GM21526 (cell line): ENCODE measurements around the gene NTF4.
"Not testable (repeated sequence)": the region's sequence is repeated elsewhere in the genome, so short reads cannot be mapped to it uniquely, and the experiment has no call there.

ENCODE experiments used
- ATAC-seq: cut with Tn5 transposase; IDR thresholded peaks from one replicate; pipeline ENCODE4 v1.9.1; 2021; ENCODE audit warnings: moderate library complexity; ENCODE audit not compliant: unreplicated experiment, low FRiP score

Gene NTF4

GRCh38 chr19:49058562-49058961 is 6.1 kb downstream of the NTF4 start:
- ATAC-seq = no peak

DNA sequence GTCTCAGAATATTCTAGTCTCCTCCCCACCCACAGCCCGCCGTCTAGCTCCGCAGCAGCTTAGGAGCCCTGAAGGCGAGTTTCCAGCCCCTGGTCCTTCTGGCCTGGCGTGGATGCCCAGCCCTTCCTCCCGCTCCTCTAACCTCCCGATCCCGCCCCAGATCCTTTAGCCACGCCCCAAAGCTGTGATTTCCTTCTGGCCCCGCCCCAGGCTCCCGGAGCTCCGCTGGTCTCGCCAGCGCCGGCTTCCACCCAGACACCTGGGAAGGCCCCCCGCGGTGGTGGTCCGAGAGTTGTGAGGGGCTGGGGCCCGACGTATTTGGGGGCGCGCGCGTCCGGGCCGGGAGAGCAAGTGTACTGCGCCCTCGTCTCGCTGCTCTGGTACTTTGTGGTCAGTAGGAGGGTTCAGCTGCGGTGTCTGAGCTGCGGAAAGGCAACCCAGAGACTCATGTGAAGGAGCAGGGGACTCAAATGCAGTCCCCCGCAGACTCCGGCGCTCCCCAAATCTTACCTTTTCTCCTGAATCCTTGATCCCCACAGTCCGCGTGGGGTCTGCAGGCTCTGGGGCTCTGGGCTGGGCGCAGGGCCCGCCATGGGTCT is 6.9 kb downstream of the NTF4 start, which contains the start of gene CGB7:
CGB7 (minus strand) TSS at position 114 of the 599 bp plus-strand sequence. CDS start 2,374 bp downstream, outside the sequence.
- ATAC-seq = no peak

- ATAC-seq = not testable (repeated sequence)
Observed at GRCh38 chr19:49056902-49057596, 7.6 kb downstream of the NTF4 start.

GRCh38 chr19:49056101-49056901 is 8.3 kb downstream of the NTF4 start:
- ATAC-seq = no peak

DNA sequence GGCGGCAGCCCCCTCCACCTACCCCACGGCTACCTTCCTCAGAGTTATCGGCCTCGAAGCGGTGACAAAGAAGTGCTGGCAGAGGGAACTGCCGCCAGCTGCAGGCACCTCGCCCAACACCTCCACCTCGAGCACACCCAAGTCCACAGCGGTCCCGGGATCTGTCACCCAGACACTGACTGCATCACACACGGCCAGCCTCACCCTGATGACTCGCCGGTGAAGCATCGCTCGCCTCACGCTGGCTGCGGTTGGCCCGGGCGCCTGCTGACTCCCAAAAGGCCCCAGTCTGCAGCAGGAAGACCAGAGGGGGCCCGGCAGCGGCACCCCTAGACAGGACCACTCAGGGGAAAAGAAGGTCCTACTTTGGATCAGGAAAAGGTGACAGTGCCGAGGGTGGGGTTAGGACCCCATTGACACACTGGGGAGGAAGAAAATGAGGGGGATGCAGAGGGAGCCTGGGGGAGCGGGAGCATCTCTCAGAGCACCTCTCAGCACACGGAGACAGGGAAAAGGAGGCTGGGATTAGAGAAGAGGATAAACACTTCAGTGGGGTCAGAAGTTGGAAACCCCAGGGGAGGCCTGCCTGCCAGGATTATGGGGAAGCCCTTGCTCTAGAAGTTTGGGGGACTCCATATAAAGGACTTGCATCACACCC is 14.1 kb downstream of the NTF4 start:
- not testable (repeated sequence) for ATAC-seq

DNA sequence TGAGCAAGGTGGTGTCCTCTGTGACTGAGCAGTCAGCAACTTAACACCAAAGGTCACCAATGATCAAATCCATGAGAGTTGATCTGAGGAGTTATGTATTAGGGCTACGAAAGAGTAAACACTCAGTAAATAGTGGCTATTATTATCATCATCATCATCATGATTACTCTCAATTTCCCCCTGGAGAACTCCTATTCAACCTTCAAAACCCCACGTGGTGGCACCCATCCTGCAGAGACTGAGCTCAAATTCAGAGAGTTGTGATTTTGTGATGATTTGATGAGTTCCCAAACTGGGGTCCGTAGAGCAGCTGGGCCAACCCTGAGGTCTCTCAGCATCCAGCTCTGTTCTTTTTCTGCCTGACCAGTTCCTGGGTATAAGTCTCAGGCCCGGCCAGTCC is 14.8 kb downstream of the NTF4 start:
- not testable (repeated sequence) for ATAC-seq

- ATAC-seq = not testable (repeated sequence)
Observed at GRCh38 chr19:49049011-49049410, 15.6 kb downstream of the NTF4 start, which contains the start of gene CGB8. TSS of gene CGB8 (minus strand) at chr19:49049111. CDS start at chr19:49048739, 372 bp downstream.

DNA sequence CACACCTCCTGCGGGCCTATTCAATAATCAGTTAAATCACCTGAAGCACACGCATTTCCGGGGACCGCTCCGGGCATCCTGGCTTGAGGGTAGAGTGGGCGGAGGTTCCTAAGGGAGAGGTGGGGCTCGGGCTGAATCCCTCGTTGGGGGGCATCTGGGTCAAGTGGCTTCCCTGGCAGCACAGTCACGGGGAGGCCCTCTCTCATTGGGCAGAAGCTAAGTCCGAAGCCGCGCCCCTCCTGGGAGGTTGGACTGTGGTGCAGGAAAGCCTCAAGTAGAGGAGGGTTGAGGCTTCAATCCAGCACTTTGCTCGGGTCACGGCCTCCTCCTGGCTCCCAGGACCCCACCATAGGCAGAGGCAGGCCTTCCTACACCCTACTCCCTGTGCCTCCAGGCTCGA is 21.1 kb downstream of the NTF4 start, which contains the start of gene CGB5:
CGB5 (plus strand) TSS at position 301 of the 400 bp plus-strand sequence. CDS start 362 bp downstream, outside the sequence.
- not testable (repeated sequence) for ATAC-seq

DNA sequence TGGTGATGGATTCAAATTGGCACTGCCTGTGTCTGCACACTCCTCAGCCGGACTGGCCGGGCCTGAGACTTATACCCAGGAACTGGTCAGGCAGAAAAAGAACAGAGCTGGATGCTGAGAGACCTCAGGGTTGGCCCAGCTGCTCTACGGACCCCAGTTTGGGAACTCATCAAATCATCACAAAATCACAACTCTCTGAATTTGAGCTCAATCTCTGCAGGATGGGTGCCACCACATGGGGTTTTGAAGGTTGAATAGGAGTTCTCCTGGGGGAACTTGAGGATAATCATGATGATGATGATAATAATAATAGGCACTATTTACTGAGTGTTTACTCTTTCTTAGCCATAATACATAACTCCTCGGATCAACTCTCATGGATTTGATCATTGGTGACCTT is 22.0 kb downstream of the NTF4 start:
- ATAC-seq = not testable (repeated sequence)

DNA sequence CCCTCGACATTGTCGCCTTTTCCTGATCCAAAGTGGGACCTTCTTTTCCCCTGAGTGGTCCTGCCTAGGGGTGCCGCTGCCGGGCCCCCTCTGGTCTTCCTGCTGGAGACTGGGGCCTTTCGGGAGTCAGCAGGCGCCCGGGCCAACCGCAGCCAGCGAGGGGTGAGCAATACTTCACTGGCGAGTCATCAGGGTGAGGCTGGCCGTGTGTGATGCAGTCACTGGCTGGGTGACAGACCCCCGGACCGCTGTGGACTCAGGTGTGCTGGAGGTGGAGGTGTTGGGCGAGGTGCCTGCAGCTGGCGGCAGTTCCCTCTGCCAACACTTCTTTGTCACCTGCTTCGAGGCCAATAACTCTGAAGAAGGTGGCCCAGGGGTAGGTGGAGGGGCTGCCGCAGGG is 22.4 kb downstream of the NTF4 start:
- no peak for ATAC-seq

DNA sequence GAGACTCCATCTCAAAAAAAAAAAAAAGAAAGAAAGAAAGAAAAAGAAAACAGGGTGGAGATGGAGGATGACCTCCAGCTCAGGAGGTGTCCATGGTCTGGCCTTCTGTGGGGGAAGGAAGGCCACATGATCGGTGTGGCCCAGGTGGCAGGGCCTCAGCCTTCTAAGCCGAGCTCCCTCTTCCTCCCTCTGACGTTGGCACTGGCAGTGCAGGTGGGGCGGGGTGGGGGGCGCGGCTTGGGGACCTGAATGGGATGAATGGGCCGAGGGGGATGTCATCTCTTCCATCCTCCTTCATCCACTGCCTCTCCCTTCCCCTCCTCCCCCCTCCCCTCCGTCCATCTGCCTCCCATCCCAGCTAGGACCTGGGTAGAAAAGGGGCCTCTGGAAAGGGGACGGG is 24.9 kb downstream of the NTF4 start:
- ATAC-seq = not testable (repeated sequence)

GRCh38 chr19:49038557-49039276 is 25.9 kb downstream of the NTF4 start:
- not testable (repeated sequence) for ATAC-seq

- ATAC-seq = not testable (repeated sequence)
Observed at GRCh38 chr19:49038111-49038510, 26.5 kb downstream of the NTF4 start.

GRCh38 chr19:49036815-49037214 is 27.8 kb downstream of the NTF4 start, which contains the start of gene CGB1:
TSS of gene CGB1 (minus strand) at chr19:49036895. CDS start at chr19:49036711, 184 bp downstream.
- not testable (repeated sequence) for ATAC-seq

GRCh38 chr19:49031642-49032301 is 32.8 kb downstream of the NTF4 start, which contains the start of gene CGB2:
TSS of gene CGB2 (plus strand) at chr19:49031890. CDS start at chr19:49032096, 206 bp downstream.
- not testable (repeated sequence) for ATAC-seq

DNA sequence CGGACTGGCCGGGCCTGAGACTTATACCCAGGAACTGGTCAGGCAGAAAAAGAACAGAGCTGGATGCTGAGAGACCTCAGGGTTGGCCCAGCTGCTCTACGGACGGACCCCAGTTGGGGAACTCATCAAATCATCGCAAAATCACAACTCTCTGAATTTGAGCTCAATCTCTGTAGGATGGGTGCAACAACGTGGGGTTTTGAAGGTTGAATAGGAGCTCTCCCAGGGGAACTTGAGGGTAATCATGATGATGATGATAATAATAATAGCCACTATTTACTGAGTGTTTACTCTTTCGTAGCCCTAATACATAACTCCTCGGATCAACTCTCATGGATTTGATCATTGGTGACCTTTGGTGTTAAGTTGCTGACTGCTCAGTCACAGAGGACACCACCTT is 34.3 kb downstream of the NTF4 start:
- not testable (repeated sequence) for ATAC-seq

GRCh38 chr19:49029749-49030148 is 34.9 kb downstream of the NTF4 start:
- not testable (repeated sequence) for ATAC-seq

DNA sequence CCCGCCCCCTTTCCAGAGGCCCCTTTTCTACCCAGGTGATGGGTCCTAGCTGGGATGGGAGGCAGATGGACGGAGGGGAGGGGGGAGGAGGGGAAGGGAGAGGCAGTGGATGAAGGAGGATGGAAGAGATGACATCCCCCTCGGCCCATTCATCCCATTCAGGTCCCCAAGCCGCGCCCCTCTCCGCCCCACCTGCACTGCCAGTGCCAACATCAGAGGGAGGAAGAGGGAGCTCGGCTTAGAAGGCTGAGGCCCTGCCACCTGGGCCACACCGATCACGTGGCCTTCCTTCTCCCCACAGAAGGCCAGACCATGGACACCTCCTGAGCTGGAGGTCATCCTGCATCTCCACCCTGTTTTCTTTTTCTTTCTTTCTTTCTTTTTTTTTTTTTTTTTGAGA is 35.9 kb downstream of the NTF4 start:
- ATAC-seq = not testable (repeated sequence)

DNA sequence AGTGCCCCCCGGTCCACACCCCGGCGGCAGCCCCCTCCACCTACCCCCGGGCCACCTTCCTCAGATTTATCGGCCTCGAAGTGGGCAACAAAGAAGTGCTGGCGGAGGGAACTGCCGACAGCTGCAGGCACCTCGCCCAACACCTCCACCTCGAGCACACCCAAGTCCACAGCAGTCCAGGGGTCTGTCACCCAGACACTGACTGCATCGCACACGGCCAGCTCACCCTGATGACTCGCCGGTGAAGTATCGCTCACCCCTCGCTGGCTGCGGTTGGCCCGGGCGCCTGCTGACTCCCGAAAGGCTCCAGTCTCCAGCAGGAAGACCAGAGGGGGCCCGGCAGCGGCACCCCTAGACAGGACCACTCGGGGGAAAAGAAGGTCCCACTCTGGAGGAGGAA is 39.0 kb downstream of the NTF4 start:
- ATAC-seq = not testable (repeated sequence)
